GM19467 (cell line): ENCODE measurements around the gene ETS1.

ENCODE experiments used
- ATAC-seq: cut with Tn5 transposase; IDR thresholded peaks from one replicate; pipeline ENCODE4 v1.9.1; 2021; ENCODE audit warnings: mild to moderate bottlenecking, moderate library complexity; ENCODE audit not compliant: unreplicated experiment

Gene ETS1

DNA sequence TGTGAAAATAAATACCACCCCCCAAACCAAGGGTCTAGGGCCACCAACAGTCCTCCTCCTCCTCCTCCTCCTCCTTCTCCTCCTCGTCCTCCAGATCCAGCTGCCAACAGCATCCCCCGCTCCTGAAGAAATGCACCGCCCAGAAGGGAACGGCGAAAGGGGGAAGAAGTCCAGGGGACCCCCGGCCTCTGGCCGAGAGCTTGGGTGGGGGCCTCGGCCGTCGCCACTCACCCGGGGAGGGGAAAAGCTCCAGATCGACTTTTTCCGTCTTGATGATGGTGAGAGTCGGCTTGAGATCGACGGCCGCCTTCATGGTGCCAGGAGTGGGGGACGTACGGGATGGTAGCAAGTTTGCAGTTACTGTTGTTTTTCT, 65.7 kb downstream of the ETS1 start:
- no peak for ATAC-seq

DNA sequence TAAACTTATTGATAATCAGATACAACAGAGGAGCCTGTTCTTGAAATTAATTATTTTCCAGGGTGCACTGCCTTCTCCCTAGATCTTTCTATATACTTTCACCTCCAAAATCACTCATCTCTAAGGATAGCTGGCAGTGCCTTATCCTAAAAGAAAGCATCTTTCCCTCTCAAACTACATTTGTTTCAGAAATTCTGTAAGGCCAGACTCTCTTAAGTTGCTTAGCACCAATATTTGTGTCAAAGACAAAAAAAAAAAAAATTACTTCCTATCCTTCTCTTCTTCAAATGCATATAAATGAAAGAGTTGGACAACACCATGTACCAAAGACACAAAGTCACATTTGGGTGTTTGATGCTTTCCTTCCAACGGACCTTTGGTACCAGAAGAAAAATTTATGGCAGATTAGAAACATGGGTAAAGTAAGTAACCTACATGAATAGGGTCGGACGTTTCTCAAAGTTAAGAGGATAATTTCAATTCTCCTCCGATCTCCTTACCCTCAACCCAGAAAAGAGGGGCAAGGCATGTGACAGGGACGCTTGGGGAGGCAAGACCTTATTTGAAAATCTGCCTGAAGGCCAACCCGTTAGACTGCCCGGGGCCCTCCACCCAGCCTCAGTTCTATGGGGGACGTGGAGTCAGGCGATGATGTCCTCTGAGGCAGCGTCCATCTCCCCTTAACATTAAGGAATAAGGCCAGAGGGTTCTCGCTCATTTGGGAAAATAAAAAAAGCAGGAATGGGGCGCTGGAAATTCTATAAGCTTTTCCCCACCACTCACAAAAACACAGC, 66.3 kb downstream of the ETS1 start:
- no peak for ATAC-seq

DNA sequence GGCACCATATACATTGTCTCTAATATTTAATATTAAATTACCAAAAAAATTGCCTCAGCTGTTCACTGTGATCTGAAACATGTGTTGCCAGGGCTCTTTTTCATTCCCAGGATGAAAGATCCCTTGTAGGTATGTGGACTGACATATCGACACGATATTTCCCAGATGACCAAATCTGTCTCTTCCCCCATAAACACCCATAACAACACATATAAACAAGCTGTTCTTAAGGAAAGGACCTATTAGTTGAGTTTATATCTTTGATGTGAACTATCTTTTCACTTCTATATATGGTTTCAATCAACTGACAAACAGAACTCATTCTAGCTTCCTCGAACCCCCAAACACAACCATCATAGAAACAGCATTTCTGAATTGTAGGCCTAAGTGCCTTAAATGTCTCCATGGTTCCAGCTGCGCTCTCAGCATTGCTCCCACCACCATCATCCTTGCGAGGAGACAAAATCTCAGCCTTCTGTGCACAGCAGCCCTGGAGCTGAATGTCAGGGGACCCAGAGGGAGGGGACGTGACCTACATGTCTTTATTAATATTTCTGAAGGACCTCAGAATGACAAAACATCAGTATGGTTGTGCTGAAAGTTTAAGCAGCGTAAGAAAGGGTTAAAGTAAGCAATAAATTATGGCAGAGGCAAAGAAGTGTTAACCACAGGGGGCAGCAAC, 67.0 kb downstream of the ETS1 start:
- ATAC-seq, result no peak

DNA sequence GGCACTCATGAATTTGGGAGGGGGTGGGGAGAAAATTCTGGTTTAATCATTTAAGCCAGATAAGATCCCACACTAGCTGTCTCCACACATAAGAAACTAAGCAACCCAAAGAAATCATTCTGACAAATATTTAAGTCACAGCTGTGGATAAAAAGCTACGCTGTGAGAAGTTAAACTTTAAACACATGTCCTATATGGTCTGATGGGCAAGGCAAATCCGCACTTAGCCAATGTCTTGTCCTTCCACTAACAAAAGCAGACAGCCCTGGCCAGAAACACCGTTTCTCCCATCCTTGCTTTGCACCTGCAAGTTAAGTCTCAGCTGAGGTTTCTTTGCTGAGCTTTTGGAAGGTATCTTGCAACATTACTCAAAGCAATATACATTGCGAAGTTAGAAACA, 68.0 kb downstream of the ETS1 start:
- peak; percentile 21 for ATAC-seq

DNA sequence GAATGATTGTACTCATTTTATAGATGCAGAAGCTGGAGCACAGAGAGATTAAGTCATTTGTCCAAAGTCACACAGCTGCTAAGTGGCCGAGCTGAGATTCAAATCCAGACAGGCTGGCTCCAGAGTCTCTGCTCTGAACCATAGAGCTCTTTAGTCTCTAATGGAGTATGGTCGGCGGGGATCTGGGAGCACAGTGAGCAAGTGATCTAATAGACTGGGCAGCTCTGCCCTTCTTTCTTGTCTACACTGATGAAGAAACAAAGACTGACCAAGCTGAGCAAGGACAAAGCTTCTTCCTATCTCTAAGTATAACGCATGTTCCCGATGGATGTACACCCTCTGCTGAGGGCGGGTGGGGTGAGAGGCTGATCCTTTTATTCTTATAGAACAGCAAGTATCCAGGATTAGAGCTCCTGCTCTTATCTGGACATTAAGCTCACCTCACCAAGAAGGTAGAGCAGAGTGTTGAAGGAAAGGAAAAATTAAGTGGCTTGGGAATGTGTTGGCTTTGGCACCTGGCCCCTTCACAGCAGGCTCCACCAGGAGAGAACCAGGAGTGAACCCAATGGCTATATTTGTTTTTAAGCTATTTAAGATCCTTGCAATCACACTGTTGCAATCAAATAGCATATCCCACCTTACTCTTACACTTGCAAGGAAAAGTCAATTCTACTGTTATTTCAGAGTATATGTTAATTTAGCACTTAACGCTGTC, 68.7 kb downstream of the ETS1 start:
- ATAC-seq, result no peak

DNA sequence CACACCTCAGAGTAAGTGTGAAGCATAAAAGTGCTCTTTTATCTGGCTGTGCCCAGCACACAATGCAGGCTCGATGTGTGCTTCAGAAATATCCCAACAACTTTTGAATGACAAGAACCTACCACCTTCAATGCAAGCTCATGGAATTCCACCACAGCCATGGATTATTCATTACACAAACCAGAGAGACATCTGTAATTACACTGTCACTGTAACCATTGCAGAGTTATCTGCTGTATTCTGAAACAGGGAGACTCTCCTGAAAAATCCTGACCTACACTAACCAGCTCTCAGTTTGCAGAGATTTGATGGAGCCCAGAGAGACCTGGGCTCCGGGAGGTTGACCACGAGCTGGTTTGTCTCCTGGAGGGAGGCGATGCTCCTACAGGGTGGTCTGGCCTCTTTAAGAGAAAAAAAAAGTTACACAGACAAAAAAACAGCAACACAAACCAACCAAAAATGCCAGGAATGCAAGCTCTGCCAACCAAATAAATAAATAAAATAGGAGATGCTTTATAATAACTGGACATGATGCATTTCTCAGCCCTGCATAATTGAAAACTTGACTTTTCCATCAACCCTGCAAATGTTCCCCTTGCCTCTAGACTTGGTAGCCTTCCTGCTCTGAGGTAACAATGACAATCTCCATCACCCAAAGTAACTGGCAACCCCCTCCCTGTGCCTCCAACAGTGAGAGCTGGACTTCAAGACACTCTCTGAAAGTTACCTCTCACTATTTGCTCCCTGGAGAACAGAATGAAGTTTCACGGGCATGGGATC, 69.7 kb downstream of the ETS1 start:
- ATAC-seq, result no peak

DNA sequence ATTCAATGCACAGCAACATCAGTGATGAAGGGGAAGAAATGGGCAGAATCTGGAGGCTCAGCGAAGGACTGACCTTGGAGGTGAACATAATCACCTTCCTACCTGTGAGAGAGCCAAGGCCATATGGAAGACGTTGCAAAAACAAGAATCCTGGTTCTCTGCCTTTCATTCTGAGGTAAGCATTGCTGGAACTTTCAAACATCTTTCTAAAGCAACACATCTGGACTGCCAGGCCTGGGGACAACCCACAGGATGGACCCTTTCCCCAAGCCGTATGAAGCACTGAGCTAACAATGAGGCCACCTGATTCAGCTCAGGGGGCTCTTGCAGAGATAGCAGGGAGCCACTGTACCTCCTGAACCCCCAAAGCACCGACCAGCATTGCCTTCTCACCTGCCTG, 70.5 kb downstream of the ETS1 start:
- ATAC-seq, result no peak

DNA sequence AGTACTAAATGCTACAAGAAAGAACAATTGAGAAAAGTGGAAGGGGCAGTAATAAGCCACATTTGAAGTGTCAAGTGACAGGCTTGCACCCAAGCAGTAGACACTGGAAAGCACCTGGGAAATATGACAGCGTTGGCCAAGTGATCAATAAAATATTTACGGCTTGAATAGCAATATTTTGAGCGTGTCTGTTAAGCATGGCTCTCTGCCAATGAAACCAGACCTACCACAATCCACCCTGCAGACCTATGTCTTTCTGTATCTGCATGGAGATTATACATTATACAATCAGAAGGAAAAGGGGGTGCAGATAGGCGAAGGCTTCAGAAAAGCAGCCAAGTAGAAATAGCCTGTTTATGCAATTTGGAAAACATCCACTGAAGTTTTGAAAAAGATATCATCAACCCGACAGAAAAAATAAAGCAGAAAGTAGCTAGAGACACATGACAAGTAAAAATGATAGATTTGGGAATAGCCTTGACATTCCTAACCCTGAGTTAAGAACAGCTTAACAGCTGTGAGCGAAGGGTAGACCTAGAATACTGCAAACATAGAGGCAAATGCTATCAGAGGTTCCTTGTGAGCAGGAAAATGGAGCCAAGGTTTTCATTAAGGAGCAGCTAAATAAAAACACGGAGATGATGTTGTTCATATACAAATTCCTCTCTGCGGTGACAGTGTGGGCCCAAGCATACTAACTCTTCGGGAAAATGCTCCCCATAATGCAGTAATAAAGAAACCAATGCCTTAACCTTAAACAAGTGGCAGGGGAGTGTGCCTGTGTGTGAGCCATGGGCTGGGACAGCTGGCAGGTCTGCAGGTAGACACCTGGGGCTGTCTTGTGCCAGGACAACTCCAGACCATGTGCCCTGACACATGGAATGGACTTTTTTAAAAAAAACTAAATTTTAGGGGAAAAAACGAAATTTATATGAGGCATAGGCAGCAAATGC, 71.3 kb downstream of the ETS1 start:
- no peak for ATAC-seq

DNA sequence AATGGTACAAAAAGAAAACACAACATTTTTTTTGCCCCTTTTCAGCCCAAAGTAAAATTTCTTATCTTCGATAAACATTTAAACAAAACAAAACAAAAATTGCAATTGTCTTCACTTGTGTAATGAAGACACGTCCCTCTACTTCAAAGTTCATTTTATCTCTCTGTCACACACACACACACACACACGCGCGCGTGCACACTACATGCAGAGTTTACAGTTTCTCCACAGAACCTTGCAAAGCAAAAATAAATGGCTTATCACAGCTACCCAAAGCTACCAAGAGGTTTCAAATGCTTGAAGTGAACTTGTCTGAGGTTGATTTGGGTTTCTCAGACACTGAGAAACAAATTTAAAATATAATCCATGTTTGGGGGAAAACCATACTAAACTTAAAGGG, 72.3 kb downstream of the ETS1 start:
- ATAC-seq, result no peak

DNA sequence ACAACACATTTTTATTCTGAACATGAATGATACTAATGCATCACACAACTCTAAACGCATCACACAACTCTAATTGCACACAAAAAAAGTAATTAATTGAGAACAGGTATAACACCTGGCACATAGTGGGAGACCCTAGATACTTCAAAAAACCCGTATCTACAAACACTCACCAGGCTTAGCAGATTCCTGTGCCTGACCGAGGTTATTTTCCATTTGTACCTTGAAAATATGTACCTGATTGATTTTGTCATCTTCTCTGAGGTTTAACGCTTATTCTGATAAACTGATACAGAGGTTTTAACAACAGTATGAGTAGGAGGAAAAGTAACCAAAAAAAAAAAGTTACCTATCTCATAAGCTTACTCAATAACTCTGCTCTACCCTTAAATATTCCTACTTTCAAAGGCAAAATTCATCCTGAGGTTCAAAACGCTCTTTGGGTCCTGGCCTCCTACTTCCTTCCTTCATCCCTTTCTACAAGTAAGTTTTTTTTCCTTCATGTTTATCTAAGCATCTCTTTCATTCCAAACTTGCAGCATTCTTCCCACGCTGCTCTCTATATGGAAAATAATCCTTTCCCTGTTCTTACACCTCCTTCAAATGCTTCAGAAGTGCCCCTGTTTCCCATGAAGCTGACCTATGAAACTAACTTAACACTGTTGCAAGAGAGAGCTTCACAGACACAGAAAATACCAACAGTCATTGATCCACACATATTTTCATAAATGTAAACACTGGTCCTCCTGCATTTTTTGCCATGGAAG, 73.3 kb downstream of the ETS1 start:
- no peak for ATAC-seq

DNA sequence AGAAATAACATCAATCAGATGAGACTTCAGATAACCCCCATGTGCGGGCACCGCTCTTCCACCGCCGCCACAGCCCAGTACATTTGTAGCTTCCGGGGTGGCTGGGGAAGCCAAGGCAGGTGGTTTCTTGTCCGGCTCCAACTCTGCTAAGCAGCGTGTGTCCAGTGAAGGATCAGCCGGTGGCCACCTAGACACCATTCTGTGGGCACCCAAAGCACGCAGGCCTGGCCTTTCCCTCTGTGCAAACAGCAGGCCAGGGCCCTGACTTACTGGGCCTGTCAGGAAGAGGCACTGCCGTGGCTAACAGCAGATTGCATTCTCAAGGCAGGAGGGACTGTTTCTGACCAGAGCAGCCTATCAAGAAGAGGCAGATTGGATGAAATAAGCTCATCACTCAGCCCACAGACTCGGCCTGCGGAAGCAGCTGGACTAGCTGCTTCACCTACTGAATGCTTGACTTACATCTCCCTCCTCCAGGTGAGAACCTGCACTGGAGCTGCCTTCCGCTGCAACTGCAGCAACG, 74.8 kb downstream of the ETS1 start:
- no peak for ATAC-seq

DNA sequence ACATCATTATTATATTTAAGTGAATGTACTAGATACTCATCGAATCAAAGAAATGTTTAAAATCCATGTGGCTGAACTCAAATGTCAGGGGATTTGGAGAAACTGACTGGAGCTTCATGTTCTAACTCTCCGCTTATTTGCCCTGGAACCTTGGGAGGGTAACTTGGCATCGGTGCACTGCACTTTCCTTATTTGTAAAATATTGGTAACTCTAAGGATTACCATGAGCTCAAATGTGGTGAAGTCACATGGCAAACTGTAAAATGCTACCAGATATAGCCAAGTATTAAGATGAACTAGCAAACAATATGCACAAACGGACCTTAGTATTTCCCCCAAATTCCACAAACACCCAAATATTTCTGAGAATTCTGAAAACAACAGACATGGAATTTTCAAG, 75.6 kb downstream of the ETS1 start:
- no peak for ATAC-seq

DNA sequence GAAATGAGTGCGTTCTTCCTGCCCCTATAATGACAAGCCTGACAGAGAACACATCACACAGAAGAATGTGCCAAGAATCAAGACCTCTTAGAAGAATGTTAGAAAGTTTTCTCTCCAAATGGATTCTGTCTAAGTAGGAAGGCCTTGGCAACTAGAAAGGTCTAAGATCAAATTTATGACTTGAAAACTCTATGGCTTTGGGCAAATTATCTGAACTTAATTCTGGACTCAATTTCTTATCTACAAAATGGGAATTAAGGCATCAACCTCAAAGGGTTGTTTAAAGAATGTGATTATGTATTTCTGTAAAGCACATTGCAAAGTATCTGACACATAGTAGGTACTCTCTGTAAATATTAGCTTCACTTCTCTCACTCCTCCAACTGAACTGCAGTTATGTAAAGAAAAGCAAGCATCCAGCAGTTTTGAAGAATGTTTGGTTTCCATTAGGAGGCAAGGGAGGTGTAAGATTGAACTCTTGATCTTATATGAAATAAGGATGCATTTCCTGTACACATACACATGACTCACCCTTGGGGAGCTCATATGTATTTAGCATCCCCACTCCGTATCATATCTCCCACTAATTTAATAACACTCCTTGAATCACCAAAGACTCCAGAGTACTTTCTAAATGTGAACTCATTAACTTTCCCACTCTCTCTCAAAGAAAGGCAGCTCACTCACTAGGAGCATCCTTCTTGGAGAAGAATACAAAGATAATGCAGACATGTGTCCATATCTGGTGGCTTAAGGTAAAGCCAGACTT, 77.6 kb downstream of the ETS1 start:
- no peak for ATAC-seq

DNA sequence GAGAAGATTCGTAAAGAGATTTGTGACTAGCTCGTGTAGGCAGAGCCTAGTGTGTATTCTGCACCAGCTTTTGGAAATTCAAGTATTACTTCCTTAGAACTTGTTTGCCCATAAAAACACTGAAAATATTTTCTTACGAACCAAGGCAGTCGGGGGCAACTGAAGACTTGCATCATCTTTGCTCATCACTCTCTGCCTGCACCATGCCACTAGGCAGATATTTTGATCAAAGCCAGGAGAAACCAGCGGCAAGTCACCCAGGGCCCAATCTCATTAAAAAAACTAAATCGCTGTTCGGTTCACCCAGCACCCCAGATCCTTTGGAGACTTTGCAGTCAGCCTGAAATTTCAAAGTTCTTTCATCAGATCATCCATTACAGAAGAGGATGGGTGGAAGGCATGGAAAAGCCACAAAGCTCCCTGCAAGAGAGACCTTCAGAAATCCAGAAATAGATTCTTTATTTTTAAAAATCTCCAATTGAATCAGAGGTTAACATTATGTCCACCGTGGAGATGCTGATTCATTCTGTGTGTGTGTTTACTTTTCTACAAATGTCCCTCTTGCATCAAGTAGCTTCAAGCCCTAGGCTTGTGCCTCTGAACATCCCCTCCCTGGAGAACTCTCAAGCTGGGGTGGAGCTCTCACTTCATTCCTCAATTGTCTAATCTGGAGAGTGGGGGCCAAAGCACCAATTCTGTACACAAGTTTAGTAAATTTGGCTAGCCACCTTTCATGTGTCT, 78.4 kb downstream of the ETS1 start:
- ATAC-seq, result no peak

DNA sequence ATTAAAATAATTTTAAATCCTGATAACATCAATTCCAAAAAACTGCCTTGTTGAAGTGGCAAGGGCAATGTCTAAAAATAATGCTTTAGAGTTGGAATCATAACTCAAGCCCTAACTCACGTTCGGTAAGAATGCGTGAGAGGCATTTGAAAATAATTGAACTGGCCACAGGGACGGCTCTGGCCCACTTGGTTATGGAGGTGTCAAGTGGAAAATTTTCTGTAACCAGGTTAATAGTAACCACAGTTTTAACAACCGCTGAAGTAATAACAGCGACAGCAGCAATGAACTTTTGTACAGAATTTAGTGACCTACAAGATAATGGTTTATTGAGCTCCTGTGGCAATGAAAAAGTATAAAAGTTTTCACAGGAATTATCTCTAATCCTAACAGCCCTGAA, 79.4 kb downstream of the ETS1 start:
- ATAC-seq, result no peak

DNA sequence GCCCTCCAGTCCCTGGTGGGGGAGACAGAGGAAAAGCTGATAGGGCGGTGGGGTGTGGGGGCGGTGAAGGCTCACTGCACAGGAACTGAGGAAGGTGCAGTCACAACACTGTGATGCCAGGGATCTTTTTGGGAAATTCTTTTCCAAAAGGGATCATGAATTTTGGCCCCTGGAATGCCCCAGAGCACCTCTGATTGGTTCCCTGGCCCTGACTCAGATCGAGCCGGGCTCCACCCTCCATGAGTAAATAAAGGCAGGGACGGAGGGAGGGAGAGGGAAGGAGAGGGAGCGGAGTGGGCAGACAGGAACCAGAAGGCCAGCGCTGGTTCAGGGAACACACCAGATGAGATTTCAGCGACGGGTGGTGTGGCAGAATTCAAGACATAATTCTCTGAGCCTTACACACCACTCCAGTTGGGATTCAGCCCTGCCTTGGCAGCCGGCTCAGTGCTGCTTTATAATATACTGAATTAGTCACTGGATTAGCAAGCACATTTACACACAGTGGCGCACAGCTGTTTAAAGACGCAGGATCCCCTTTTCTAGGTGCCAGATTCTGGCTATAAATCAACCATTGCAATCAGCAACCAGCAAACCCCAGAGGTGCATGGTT, 80.3 kb downstream of the ETS1 start:
- no peak for ATAC-seq

DNA sequence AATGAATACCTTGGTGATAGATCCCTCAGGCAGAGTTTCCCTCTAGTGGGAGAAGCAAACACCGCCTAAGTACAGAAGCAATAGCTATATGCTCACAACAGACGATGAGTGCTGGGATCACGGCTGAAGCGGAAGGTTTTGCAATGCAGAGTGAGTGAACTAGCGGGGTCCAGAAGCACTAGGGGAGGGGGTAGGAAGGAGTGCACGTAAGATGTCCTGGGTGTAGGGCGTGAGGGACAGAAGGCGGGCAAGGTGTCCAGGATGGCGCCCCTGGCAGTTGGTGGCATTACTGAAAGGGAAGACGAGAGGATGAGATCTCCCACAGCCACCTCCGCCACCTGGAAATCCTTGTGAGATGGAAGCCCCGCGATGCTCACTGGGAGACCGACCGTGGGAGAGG, 81.0 kb downstream of the ETS1 start:
- ATAC-seq, result no peak
